HepG2 (cell line): ENCODE results near the gene MTO1. TPM values are rescaled to one million over a fixed set of nuclear protein-coding genes. Genes with fewer than 3 reads are reported as not detected.
A peak's percentile ranks its signal among the peaks of the same experiment; 100 is the strongest.

Source experiments
- ARHGAP35 ChIP-seq: sonication (generic); formaldehyde crosslinking; IDR thresholded peaks from 2 replicates; pipeline ENCODE4 v1.9.0; 2022; ENCODE audit warnings: mild to moderate bottlenecking, inconsistent platforms, moderate library complexity, missing genetic modification reagents, borderline replicate concordance
- ARNT2 ChIP-seq: sonication (generic); formaldehyde crosslinking; IDR thresholded peaks from 2 replicates; pipeline ENCODE4 v1.8.0; 2022; ENCODE audit warnings: mild to moderate bottlenecking, low read depth, missing genetic modification reagents, moderate library complexity
- BCLAF1 ChIP-seq: fragments of 450-650 bp; IDR thresholded peaks from 2 replicates; pipeline ENCODE4 v1.6.1; 2017; ENCODE audit warnings: mild to moderate bottlenecking
- CBX5 ChIP-seq: sonication (generic); formaldehyde crosslinking; IDR thresholded peaks from 2 replicates; pipeline ENCODE4 v1.4.0; 2020; ENCODE audit warnings: missing genetic modification reagents, borderline replicate concordance
- CTCF ChIP-seq: sonication (generic); formaldehyde crosslinking; IDR thresholded peaks from 2 replicates; pipeline ENCODE4 v1.5.0; 2020; ENCODE audit warnings: mild to moderate bottlenecking, missing genetic modification reagents, moderate library complexity
- E2F5 ChIP-seq: sonication (generic); formaldehyde crosslinking; conservative IDR thresholded peaks from 2 replicates; pipeline ENCODE4 v1.4.0; 2020; ENCODE audit warnings: missing genetic modification reagents
- HHEX ChIP-seq: IDR thresholded peaks from 2 replicates; pipeline ENCODE4 v1.6.1; 2016; ENCODE audit warnings: control low read depth
- JARID2 ChIP-seq: sonication (generic); formaldehyde crosslinking; IDR thresholded peaks from 2 replicates; pipeline ENCODE4 v1.8.1; 2023; ENCODE audit warnings: missing genetic modification reagents, inconsistent platforms; ENCODE audit not compliant: insufficient replicate concordance
- MZF1 ChIP-seq: sonication (generic); formaldehyde crosslinking; IDR thresholded peaks from 2 replicates; pipeline ENCODE4 v1.8.1; 2023; ENCODE audit warnings: mild to moderate bottlenecking, missing genetic modification reagents, borderline replicate concordance
- POLR2G ChIP-seq: fragments of 200-400 bp; formaldehyde crosslinking; IDR thresholded peaks from 2 replicates; pipeline ENCODE4 v1.6.1; 2018; ENCODE audit warnings: mild to moderate bottlenecking, low read depth, low read length, moderate library complexity
- ZFX ChIP-seq: sonication (generic); formaldehyde crosslinking; IDR thresholded peaks from 2 replicates; pipeline ENCODE4 v1.4.0; 2020; ENCODE audit warnings: mild to moderate bottlenecking, low read depth, missing genetic modification reagents, moderate library complexity
- ZNF17 ChIP-seq: sonication (generic); formaldehyde crosslinking; IDR thresholded peaks from 2 replicates; pipeline ENCODE4 v1.5.0; 2020; ENCODE audit warnings: mild to moderate bottlenecking, missing genetic modification reagents
- ZNF616 ChIP-seq: sonication (generic); formaldehyde crosslinking; IDR thresholded peaks from 2 replicates; pipeline ENCODE4 v1.5.0; 2020; ENCODE audit warnings: low read depth, mild to moderate bottlenecking, missing genetic modification reagents
- ZNF746 ChIP-seq: sonication (generic); formaldehyde crosslinking; IDR thresholded peaks from 2 replicates; pipeline ENCODE4 v1.8.0; 2022; ENCODE audit warnings: mild to moderate bottlenecking, missing genetic modification reagents
- polyA plus RNA-seq, 8 experiments: library from polyadenylated mRNA; depleted of rRNA in 3 of 8; stranded (reverse) in 7 of 8; unstranded in 1 of 8; fragments of >200 nt; fragmentation: Illumina TruSeq in 4 of 8; extraction: Trizol in 4 of 8; gene quantifications; 2 replicates each; pipeline versions ENCODE4 v1.2.1 to v1.2.3, GENCODE V29; 2011 to 2016; ENCODE audit warnings: low read depth in 4 of 8, missing spikeins in 1 of 8, mixed read lengths in 1 of 8; ENCODE audit not compliant: insufficient read depth in 1 of 8
- total RNA-seq, 5 experiments: library from RNA; depleted of rRNA; stranded (reverse); fragments of >200 nt; fragmentation: Illumina TruSeq; extraction: Trizol; gene quantifications; 2 replicates each; pipeline ENCODE4 v1.2.3, GENCODE V29; 2016; ENCODE audit warnings: low read depth in 1 of 5
- TF ChIP-seq, protein P1 (sequence below): IDR thresholded peaks from 2 replicates; pipeline ENCODE4 v1.6.1; 2012; ENCODE audit warnings: low read depth, low read length, improper control_type of control experiment
- TF ChIP-seq, protein P2 (sequence below), 2 experiments: sonication (generic) in 1 of 2; formaldehyde crosslinking in 1 of 2; IDR thresholded peaks; 2 replicates each; pipeline versions ENCODE4 v1.4.0 to v1.6.1; 2016 to 2020; ENCODE audit warnings: borderline replicate concordance in 1 of 2, low read depth in 1 of 2, mild to moderate bottlenecking in 1 of 2, missing genetic modification reagents in 1 of 2

Gene MTO1
- total and polyA plus RNA-seq, 2 of the 13 experiments (the other 11 are each of a cell fraction or from before 2014, with no cell fraction given) = 21.1 to 45.3 TPM

DNA sequence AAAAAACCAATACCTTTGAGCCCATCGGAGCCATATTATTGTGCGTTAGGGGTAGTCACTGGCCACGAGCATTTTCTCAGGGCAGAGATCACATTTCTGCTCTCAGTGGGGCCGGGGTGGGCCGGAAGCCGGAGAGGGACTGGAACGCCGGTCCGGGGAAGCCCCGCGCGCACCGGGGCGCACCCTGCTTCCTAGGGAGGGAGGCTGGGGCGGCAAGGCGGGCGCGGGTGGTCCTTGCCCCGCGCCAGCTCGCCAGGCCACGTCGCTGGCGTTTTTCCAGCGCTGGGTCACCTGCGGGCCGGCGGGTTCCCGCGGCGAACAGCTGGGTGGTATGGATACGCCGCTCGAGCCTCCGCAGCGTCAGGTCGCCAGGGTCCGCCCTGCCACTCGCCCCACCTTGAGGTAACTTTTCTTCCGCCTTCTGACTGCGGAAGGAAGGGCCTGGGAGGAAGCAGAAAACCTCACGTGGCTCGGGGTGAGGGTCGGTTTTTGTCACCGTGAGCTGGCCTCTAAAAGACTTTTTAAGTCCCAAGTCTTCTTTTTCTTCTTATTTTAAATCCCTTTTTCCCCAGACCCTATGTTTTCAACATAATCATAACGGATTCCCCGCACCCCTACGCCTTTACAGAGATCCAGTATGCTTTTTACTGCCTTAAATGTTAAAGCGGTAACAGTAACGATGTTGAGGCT lies 62.0 kb downstream of the MTO1 start (continued):
- TF ChIP-seq, protein P1, sequence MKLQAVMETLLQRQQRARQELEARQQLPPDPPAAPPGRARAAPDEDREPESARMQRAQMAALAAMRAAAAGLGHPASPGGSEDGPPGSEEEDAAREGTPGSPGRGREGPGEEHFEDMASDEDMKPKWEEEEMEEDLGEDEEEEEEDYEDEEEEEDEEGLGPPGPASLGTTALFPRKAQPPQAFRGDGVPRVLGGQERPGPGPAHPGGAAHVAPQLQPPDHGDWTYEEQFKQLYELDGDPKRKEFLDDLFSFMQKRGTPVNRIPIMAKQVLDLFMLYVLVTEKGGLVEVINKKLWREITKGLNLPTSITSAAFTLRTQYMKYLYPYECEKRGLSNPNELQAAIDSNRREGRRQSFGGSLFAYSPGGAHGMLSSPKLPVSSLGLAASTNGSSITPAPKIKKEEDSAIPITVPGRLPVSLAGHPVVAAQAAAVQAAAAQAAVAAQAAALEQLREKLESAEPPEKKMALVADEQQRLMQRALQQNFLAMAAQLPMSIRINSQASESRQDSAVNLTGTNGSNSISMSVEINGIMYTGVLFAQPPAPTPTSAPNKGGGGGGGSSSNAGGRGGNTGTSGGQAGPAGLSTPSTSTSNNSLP = no peak
- peak; percentile 33; the same call in 1 of the 2 replicates for TF ChIP-seq CTCF (CRISPR knock-in tag)
- TF ChIP-seq, protein P2, sequence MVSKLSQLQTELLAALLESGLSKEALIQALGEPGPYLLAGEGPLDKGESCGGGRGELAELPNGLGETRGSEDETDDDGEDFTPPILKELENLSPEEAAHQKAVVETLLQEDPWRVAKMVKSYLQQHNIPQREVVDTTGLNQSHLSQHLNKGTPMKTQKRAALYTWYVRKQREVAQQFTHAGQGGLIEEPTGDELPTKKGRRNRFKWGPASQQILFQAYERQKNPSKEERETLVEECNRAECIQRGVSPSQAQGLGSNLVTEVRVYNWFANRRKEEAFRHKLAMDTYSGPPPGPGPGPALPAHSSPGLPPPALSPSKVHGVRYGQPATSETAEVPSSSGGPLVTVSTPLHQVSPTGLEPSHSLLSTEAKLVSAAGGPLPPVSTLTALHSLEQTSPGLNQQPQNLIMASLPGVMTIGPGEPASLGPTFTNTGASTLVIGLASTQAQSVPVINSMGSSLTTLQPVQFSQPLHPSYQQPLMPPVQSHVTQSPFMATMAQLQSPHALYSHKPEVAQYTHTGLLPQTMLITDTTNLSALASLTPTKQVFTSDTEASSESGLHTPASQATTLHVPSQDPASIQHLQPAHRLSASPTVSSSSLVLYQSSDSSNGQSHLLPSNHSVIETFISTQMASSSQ (IDR thresholded peaks at IDR 0.05; ENCODE audit: low read depth) = no peak
- TF ChIP-seq, protein P2 (CRISPR knock-in tag; IDR thresholded peaks at IDR 0.05; ENCODE audit: borderline replicate concordance) = peak; percentile 55; the same call in 1 of the 2 replicates
- no peak for TF ChIP-seq CBX5 (CRISPR knock-in tag)
- no peak for TF ChIP-seq BCLAF1
- no peak for TF ChIP-seq JARID2
- TF ChIP-seq ZNF17 (CRISPR knock-in tag) = no peak
- peak; percentile 71; the same call in 1 of the 2 replicates for TF ChIP-seq ARHGAP35 (CRISPR knock-in tag)
- TF ChIP-seq HHEX (CRISPR knock-in tag) = no peak
- no peak for TF ChIP-seq ZNF616 (CRISPR knock-in tag)
- TF ChIP-seq E2F5 = peak; percentile 56; the same call in 1 of the 2 replicates
- peak; percentile 92 for TF ChIP-seq POLR2G
- TF ChIP-seq ZNF746 (CRISPR knock-in tag) = no peak
- TF ChIP-seq ZFX (CRISPR knock-in tag) = peak; percentile 79
- no peak for TF ChIP-seq MZF1 (CRISPR knock-in tag)
- peak; percentile 73; the same call in 1 of the 2 replicates for TF ChIP-seq ARNT2 (CRISPR knock-in tag)
